ENCODE results near the gene CADPS2.

GRCh38 chr7:122273117-122273516, 613.1 kb downstream of the CADPS2 start:
- TF ChIP-seq EZH2 (IDR thresholded peaks at IDR 0.05; ENCODE audit: low read length) = no peak
- TF ChIP-seq CTCF (optimal IDR thresholded peaks at IDR 0.05 in 1 of 3, IDR thresholded peaks at IDR 0.05 in 1 of 3, conservative IDR thresholded peaks at IDR 0.05 in 1 of 3; ENCODE audit: extremely low read depth in 1 of 3, insufficient read depth in 2 of 3, low read length in 3 of 3) = no peak

Data from keratinocyte (primary cell).